NCI-H2227 (cell line): ENCODE measurements around the gene FARS2.
"Not testable (repeated sequence)": the region's sequence is repeated elsewhere in the genome, so short reads cannot be mapped to it uniquely, and the experiment has no call there.

ENCODE experiments used
- DNase-seq: peaks from one replicate; lab custom pipeline; 2025; ENCODE audit not compliant: unreplicated experiment; lab: John Stamatoyannopoulos, UW

FARS2 gene

DNA sequence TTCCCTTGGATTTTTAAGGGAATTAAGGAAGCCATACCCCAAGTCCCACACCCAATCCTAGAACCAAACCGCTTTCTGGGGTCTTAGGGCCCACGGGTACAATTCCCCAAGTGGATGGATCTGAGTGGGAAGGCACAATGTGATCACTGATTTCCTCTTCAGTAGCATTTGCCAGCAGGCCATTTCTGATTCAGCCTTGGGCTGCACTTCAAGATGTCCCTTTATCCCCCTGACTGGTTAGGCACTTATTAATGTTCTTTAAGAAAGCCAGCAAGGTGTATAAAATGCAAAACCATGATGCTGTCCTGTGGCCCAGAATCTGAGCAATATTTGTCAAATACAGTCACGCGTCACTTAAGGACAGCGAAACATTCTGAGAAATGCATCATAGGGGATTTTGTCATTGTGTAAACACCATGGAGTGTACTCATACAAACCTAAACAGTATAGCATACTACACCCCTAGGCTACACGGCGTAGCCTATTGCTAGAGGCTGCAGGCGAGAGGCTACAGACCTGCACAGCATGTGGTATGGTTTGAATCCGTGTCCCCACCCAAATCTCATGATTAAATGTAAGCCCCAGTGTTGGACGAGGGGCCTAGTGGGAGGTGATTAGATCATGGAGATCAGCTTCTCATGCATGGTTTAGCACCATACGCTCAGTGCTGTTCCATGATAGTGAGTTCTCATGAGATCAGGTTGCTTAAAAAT is 511.3 kb downstream of the FARS2 start:
- DNase-seq = no peak

DNA sequence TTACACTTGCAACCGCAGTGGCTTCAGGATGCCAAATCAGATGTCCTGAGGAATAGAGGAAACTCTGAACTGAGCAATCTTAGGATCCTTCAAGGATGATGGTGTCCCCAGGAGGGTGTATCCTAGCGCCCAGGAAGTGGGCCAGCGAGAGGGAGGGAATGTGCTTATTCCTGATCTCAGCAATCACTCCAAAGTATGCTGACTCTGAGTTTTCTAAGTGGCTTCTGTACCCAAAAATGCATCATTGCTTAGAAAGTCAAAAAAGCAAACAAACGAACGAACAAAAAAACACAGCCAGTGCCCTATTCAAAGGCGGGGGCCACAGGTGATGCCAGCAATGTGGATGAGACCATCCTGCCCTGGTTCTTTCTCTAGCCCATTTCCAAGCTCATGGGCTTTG is 514.8 kb downstream of the FARS2 start:
- no peak for DNase-seq

DNA sequence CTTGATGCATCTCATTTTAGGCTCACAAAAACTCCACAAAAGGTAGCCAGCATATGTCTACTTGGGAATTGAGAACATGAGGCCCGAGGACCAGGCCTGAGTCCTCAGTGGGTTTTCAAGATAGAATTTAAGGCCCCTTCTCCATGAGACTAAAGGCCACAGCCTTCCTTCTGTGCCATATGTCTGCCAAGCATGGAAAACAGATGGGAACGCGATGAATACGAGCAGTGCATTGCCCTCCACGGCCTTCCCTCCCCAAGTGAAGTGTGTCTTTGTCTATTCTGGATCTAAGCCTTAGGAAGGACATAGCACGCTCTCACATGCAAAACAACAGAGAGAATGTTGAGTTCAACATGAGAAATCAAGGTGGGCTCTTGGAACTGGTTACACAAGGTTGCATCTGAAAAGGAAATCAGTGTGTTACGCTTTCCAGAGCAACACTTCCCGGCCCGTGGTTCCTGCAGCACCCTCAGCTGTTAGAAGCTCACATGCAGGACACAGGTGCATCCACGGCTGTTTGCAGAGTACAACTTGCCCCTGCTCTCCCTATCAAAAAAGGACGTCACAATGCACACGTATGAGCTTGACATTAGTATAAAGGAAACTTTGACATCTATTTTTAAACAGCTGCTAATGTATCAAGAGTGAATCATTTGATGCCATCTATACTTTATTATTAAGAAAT is 515.5 kb downstream of the FARS2 start:
- DNase-seq = no peak

GRCh38 chr6:5778317-5778857 is 517.1 kb downstream of the FARS2 start:
- no peak for DNase-seq

DNA sequence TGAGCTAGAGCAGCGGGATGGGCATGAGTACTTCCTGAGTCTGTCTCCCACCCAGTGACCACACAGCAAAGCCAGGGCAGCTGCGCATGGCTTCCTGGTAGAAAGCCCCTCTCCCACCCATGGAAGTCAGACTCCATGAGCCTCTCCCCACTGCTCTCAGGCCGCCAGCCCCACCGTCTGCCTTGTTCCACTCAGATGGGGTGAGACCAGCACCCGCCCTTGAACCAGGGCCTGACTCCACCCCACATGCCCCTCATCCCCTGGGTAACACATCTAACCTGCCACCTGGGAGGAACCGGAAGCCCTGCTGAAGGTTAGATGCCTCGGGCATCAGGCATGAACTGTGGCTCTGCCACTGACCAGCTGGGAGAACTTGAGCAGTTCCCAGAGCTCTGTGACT is 517.6 kb downstream of the FARS2 start:
- DNase-seq = no peak

DNA sequence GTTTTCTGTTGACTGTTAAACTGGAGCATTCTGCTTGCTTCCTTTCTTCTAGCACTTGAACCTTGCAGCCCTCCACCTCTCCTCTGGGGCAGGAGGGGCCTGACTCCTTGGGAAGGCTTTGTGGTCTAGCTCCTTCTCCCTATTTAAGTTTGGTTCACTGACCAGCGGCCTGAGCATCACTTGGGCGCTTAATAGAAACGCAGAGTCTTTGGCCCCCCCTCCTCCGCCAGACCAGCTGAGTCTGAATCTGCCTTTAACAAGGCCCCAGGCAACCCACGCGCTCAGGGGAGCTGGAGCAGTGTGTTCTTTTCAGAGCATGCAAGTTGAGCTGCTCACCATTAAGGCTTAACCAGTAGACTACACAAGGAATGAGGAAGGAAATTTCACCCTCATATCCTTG is 519.7 kb downstream of the FARS2 start:
- DNase-seq = no peak

DNA sequence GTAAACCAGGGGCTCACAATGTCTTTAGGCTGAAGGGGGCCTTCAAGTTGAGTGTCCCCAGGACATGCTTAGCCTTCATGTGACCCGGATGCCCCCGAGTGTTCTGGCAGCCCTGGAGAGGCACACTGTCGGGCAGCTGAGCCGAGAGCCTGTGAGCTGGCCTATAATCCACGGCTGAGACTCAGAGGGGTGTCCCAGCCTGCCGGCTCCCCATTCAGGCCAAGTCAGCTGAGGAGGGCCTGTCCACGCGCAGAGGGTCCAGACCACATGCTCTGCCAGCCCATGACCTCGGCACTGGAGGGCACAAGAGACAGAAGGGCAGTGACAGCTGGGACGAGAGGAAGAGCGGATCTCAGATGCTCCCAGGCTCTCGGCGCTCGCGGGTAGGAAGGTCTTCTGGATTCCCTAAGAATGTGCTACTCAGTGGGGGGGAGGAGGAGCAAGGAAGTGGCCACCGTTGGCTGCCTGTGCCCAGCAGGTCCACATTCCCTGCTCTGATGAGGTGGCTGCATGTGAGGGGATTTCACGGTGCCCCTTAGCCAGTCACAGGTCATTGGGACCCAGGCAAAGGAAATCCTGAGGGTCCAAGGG is 520.7 kb downstream of the FARS2 start:
- DNase-seq = no peak

GRCh38 chr6:5782783-5783547 is 521.7 kb downstream of the FARS2 start:
- no peak for DNase-seq

DNA sequence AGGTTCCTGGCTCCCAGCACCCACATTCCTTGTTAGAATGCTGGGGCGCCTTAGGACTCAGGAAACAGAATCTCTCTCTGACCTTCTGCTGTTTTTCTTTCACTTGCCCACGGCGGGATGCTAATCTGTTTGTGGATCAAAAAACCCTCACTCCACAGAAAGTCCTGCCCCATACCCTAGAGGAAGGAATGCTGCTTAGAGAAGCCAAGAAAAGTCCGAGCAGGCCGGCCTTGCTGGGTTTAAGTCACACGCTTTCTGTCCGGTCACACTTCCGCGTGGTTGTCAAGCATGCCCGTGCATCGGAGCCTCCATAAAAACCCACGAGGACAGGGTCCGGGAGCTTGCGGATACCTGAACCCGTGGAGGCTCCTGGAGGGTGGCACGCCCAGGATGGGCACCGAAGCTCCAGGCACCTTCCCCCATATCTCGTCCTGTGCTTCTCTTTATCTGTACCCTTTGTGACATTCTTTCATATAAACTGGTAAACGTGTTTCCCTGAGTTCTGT is 522.3 kb downstream of the FARS2 start:
- no peak for DNase-seq

DNA sequence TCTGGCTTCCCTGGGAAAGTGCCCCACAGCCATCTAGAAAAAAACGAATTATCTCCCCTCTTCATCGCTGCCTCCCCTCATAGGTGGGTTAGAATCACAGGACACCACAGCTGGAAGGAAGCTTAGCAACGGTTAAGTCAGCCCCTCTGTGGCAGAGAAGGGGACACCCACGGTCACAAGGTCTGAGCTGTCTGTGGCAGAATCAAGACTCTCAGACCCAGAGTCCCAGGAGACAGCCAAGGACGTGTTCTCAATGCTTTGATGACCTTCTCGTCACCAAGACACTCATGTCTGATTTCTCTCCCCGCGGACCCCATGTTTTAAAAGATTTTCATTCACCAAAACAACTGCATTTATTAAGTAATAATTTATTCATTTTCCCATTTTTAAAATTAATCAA is 523.9 kb downstream of the FARS2 start:
- no peak for DNase-seq

- no peak for DNase-seq
Measured at GRCh38 chr6:5786321-5786968, 525.1 kb downstream of the FARS2 start.

- DNase-seq = no peak
Measured at GRCh38 chr6:5786969-5787720, 525.8 kb downstream of the FARS2 start.

- not testable (repeated sequence) for DNase-seq
Measured at GRCh38 chr6:5789426-5789825, 528.1 kb downstream of the FARS2 start.

DNA sequence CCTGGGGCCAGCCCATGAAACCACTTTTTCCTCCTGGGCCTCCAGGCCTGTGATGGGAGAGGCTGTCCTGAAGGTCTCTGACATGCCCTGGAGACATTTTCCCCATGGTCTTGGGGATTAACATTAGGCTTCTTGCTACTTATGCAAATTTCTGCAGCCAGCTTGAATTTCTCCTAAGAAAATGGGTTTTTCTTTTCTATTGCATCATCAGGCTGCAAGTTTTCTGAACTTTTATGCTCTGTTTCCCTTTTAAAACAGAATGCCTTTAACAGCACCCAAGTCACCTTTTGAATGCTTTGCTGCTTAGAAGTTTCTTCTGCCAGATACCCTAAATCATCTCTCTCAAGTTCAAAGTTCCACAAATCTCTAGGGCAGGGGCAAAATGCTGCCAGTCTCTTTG is 535.2 kb downstream of the FARS2 start:
- DNase-seq = not testable (repeated sequence)

DNA sequence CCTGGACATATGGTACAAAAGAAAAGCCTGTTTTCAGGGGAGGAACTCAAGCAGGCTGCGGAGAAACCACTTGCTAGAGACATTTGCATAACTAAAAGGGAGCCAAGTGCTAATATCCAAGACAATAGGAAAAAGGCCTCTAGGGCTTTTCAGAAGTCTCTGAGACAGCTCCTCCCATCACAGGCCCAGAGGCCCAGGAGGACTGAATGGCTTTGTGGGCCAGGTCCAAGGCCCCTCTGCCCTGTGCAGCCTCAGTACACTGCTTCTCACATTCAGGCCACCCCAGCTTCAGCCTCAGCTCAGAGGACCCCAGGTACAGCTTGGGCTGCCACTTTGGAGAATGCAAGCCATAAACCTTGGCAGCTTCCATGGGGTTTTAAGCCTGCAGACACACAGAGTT is 545.1 kb downstream of the FARS2 start:
- not testable (repeated sequence) for DNase-seq

- DNase-seq = no peak
Measured at GRCh38 chr6:5809450-5809849, 548.1 kb downstream of the FARS2 start.

GRCh38 chr6:5811997-5812396 is 550.7 kb downstream of the FARS2 start:
- DNase-seq = no peak

GRCh38 chr6:5813625-5814027 is 552.3 kb downstream of the FARS2 start:
- no peak for DNase-seq

GRCh38 chr6:5814116-5814515 is 552.8 kb downstream of the FARS2 start:
- DNase-seq = no peak

DNA sequence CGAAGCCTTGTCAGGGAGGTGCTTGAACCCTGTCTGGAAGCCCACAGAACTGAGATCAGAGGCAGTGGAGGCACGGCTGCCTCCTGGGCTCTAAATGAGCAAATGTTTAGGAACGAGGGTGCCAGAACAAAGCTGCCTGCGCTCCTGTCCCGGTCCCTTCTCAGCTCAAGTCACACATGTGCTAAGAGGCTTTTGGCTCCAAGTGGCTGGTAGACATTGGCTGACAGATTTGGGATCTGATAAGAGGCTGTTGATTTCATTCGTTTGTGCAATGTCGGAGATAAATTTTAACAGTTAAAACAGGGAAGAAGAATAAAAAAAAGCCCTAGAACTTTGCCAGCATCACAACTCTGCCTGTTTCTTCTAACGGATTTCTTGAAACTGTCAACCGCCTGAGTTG is 553.6 kb downstream of the FARS2 start:
- DNase-seq = no peak
